ENCODE data around the gene MLLT10. TPM values are rescaled to one million over a fixed set of nuclear protein-coding genes. Genes with fewer than 3 reads are reported as not detected.

MLLT10 gene
- total and polyA plus RNA-seq, 8 donors = 39.9 to 55.2 (median 49.2) TPM

DNA sequence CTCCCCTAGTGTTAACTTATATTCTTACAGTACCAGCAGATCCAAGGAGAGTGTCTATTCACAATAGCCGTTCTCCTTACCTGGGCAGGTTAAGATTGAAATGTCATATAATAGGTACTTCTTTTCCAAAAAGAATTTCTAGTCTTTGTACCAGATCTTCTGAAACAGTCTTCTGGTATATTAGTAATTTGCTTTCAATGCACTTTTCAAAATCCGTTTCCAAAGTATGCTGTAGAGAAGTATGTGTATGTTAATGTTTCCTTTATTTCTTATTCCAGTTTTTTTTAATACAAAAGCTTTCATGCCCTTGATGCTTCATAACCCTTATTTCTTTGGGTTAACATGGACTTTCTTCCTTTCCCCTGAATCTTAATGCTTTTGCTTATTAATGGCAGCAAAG, 188.2 kb downstream of the MLLT10 start:
- no peak for ATAC-seq
- Histone ChIP-seq H3K9me3 (no peaks in the 10 kb centered on the region), H3K27ac (no peak overlapping the region), H3K36me3 (peaks cover 0 to 15% of the 10 kb centered on the region in 2 donors), H3K4me1 (peaks cover 15 to 19% of the 10 kb centered on the region in 2 donors), H3K27me3 (no peaks in the 10 kb centered on the region), H3K4me3 (no peak overlapping the region)
- TF ChIP-seq, protein P1, sequence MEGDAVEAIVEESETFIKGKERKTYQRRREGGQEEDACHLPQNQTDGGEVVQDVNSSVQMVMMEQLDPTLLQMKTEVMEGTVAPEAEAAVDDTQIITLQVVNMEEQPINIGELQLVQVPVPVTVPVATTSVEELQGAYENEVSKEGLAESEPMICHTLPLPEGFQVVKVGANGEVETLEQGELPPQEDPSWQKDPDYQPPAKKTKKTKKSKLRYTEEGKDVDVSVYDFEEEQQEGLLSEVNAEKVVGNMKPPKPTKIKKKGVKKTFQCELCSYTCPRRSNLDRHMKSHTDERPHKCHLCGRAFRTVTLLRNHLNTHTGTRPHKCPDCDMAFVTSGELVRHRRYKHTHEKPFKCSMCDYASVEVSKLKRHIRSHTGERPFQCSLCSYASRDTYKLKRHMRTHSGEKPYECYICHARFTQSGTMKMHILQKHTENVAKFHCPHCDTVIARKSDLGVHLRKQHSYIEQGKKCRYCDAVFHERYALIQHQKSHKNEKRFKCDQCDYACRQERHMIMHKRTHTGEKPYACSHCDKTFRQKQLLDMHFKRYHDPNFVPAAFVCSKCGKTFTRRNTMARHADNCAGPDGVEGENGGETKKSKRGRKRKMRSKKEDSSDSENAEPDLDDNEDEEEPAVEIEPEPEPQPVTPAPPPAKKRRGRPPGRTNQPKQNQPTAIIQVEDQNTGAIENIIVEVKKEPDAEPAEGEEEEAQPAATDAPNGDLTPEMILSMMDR (IDR thresholded peaks at IDR 0.05) = no peak
- DNase-seq = no peak
- intact Hi-C loops (cut with DNase I) = no loop called here

DNA sequence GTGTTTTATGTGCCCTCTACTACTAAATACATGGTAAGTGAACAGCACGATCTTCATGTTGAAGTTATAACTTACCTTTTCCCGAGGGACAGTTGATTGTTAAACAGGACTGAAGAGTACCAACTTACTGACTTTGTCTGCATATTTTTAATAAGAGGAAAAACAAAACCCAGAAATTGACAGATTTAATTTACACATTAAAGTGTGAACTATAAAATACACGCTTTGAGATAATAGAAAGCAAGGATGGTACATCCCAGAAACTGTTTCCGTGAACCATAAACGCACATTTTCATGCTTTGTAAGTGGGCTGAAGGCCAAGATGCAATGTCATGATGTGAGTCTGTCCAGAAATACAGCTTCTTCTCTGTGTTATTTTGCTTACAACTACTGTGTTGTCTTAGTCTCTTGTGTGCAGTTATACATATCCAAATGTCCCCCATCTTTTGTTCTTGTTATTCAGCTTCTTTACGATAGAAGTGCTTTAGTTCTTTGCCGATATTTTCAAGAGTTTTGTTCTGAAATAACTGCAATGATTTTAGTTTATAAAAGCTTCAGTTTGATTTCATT, 190.1 kb downstream of the MLLT10 start:
- no peak overlapping the region for H3K4me3 ChIP-seq

DNA sequence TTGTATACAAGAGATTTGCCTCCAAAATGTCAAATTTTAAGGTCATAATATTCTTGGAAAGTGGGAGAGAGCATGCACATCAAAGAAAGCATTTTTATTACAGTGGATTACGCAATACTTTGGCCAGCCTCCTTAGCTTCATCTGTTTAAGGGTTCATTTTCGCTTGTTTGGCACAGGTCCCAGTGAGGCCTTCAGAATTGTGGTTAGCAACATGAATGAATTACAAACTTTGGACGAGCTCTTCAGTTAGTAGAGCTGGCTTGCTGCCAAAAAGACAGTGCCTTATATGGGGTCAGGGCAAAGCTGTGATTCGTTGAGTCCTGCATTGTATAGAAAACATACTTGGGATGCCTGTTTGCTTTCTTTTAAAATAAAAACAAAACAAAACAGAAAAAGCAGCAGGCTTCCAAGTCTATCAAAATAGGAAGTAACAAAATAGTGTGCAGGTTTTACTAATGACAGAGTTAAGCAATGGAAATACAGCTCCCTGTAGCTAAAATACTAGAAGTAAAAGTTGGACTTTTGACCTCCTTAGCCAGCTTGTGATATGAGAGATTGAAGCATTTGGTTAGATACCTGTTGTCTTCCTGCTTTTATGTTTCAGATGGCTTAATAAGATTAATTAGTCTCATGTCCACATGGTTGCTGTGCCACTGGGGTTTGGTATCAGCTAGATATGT, 190.8 kb downstream of the MLLT10 start:
- Histone ChIP-seq H3K27ac (peak overlapping the region in 1 of 2 donors; percentile 29), H3K9me3 (no peaks in the 10 kb centered on the region), H3K36me3 (peaks cover 0 to 16% of the 10 kb centered on the region in 2 donors), H3K4me1 (peaks cover 15 to 27% of the 10 kb centered on the region in 2 donors), H3K4me3 (no peak overlapping the region), H3K27me3 (no peaks in the 10 kb centered on the region)
- DNase-seq (peak in 3 of 4 donors; percentile 89 to 100 (median 99)), ATAC-seq (peak; percentile 79)
- TF ChIP-seq, protein P1 (IDR thresholded peaks at IDR 0.05) = no peak
- intact Hi-C loops (cut with DNase I) = no loop called here

More for the DNA sequence above, 190.1 kb downstream of the MLLT10 start:
- H3K27ac ChIP-seq = no peak overlapping the region
- ATAC-seq (no peak), DNase-seq (peak in 1 of 4 donors; percentile 43)
- TF ChIP-seq, protein P1 (IDR thresholded peaks at IDR 0.05) = no peak
- peaks cover 0 to 9% of the 10 kb centered on the region in 2 donors for H3K36me3 ChIP-seq
- H3K9me3 ChIP-seq = no peaks in the 10 kb centered on the region
- H3K27me3 ChIP-seq = no peaks in the 10 kb centered on the region
- H3K4me1 ChIP-seq = peaks cover 15 to 27% of the 10 kb centered on the region in 2 donors
- intact Hi-C loops (cut with DNase I) = no loop called here

DNA sequence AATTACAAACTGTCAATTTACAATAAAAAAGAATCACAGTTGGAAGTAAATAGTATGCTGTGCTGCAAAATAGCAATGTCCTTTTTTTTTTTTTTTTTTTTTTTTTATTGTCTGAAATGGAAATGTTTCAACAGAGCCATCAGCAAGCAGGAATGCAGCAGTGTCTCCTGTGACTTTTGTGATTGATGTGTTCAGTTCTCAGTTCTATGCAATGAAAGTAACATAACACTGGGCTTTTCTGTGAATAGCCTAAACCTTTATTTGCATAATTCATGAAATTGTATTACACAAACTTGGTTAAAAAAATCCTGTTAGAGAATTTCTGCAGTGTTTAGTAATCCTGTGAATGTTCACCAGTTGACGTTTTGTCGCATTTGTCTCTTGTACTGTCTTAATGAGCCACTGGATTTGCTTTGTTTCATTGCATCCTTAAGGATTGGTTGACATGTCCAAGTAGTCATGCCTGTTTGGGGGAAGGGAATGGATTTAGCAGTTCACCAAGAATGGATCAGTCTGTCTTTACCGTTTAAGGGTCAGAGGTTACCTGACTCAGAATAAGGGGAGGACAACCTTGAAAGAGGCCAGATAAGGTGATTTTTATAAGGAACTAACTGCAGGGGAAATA, 192.7 kb downstream of the MLLT10 start:
- peaks cover 15 to 27% of the 10 kb centered on the region in 2 donors for H3K4me1 ChIP-seq
- H3K27me3 ChIP-seq = no peaks in the 10 kb centered on the region
- no peak for DNase-seq
- intact Hi-C loops (cut with DNase I) = no loop called here
- H3K27ac ChIP-seq = no peak overlapping the region
- H3K4me3 ChIP-seq = no peak overlapping the region
- ATAC-seq = no peak
- TF ChIP-seq, protein P1 (IDR thresholded peaks at IDR 0.05) = no peak
- no peaks in the 10 kb centered on the region for H3K9me3 ChIP-seq
- H3K36me3 ChIP-seq = peaks cover 0 to 24% of the 10 kb centered on the region in 2 donors
